Measurements from ENCODE around the gene ADARB2. TPM values are rescaled to one million over a fixed set of nuclear protein-coding genes. Genes with fewer than 3 reads are reported as not detected.
"Not testable (repeated sequence)": the region's sequence is repeated elsewhere in the genome, so short reads cannot be mapped to it uniquely, and the experiment has no call there.

The ADARB2 gene
- not detected for total RNA-seq

DNA sequence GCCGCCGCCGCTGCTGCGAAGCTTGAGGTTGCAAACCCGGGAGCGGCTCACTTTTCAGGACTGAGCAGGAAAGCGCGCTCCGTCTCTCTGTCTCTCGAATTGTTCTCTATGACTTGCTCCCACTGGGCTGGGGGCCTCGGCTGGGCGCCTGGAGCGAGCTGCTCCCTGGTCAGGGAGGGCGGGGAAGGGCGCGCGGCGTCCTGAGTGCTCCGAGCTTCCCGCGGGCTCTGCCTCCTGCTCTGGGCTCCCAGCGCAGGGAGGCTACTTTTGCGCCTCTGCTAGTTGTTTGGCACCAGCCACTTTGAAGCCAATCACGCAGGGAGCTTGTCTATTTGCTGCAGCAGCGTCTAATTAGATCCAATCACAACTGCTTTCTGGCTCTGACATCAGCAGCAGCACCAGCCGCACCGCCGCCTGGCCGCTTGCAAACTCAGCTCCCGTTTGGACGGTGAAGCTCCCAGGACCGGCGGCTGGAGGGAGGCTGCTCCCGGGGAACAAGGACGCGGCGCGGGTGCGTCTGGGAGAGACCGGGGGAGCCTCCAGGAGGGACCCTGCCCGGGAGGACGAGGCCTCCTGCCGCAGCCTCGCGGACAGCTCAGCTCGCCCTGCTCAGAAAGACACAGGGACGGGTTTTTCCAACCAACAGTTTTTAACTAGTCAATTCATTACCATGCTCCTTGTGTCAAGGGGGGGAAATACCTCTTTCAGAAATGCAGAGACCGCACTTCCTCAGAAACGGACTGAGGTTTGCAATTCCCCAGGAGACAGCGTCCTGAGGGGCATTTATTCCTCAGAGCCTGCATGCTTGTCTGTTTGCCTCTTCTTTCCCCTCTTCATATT is at the start of gene ADARB2:
ADARB2 (minus strand) TSS at position 304 of the 840 bp plus-strand sequence.
- CTCF ChIA-PET: no interaction called here
- POLR2A ChIA-PET: no interaction called here

DNA sequence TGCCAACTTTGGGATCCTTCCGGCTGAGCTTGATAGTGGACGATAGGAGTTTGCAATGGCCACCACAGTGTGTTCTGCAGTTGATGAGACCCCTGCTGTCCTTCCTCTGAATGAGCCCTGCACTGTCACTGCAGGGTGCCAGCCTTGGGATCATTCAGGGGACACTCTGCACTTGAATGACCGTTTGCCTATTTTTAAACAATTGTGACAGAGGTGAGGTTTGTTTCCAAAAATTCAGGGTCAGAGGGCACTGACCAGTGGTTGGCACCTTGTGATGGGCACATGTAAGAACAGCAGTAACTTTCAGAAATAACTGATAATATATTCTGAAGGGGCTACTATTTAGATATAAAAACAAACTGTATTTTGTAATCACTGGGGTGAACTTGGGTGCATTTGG is 48.5 kb upstream of the ADARB2 start:
- ChIA-PET POLR2A (no interaction called here), CTCF (no interaction called here)

GRCh38 chr10:1782841-1783240 is 45.5 kb upstream of the ADARB2 start:
- POLR2A ChIA-PET: no interaction called here
- CTCF ChIA-PET: no interaction called here

DNA sequence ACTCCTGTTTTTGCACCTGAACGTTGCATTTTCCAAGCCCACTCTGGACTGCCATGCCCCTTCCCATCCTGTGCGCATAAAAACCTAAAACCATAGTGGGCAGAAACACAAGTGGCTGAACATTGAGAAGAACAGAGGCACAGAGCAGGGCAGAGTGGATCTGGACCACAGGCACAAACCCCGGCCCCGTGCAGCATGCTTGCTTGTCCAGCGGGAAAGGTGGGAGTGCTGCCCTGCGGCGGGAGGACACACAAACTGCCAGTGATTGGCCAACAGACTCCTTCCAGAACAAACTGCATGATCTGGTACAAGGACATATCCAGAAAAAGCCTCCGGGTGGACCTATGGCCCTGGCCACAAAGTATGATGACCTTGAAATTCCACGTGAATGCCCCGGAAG is 42.5 kb upstream of the ADARB2 start:
- ChIA-PET CTCF (no interaction called here), POLR2A (no interaction called here)

DNA sequence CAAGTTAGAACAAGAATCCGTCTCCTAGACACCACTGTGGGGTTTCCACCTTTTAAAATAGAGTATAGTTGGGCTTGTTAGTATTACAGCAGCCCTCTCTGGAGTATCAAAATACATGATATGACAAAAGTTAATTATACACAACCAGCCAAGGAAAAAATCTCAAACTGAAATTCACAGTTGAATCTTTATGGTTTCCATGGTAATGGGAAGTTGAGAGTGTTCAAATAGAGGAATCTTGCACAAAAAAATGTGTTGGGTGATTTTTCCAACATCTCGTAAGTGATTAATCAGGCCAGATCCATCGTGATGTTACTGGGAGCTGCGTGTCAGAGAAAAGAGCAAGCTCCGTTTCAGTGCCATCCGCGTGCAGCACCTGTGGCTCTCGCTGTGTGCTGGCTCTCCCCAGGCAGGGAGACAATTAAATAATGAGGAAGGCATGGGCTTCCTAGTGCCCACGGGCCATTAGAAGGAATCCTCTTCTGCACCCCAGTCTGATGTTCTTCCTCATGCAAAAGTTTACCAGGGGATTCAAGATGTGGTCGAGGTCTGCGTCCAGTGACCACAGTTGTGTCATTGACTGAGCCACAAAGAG is 41.1 kb upstream of the ADARB2 start:
- ChIA-PET CTCF (no interaction called here), POLR2A (no interaction called here)

GRCh38 chr10:1776127-1776662 is 38.9 kb upstream of the ADARB2 start:
- POLR2A ChIA-PET: no interaction called here
- CTCF ChIA-PET: interaction anchor here (0.6 kb wide), 1 partner anchor 1299 kb away, joined by 4 read pairs; no protein-coding TSS in a partner anchor

DNA sequence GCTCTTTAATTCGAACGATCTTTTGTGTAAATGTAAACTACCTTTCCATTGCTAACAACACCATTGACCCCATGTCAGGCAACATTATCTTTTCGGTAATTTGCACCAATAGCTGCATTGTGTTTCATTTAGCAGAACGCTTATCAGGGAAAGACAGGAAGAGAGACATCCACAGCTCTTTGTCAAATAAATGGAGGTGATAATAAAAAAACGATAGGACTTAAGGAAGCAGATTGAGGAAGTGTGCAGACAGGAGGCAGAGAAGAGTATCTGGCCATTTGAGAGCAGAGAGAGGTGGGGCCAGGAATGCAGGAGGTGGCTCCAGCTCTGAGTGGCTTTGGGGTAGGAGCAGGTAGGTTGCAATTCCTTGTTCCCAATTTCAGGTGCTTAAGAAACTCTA is 37.5 kb upstream of the ADARB2 start:
- POLR2A ChIA-PET: no interaction called here
- CTCF ChIA-PET: no interaction called here

GRCh38 chr10:1773204-1773603 is 35.9 kb upstream of the ADARB2 start:
- CTCF ChIA-PET, POLR2A ChIA-PET: not testable (repeated sequence)

- CTCF ChIA-PET: no interaction called here
- POLR2A ChIA-PET: no interaction called here
Measured at GRCh38 chr10:1766049-1766448, 28.7 kb upstream of the ADARB2 start.

DNA sequence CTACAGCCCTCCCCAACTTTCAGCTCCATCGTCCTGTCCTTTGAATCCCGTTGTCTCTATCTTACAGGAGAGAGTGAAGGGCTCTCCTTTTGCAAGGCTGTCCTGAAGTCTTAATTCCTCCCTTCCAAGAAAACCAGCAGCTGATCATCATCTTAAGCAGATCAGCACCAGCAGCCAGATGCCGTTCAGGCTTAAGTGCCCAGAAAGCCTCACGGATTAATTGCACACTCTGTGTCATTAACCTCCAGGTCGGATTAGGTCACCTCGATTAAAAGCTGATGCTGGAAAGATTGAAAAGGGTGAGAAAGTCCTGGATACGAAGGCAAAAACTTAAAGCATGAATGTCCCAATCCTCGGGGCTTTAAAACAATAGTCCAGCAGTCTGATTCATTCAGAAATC is 24.8 kb upstream of the ADARB2 start:
- ChIA-PET POLR2A (no interaction called here), CTCF (no interaction called here)

DNA sequence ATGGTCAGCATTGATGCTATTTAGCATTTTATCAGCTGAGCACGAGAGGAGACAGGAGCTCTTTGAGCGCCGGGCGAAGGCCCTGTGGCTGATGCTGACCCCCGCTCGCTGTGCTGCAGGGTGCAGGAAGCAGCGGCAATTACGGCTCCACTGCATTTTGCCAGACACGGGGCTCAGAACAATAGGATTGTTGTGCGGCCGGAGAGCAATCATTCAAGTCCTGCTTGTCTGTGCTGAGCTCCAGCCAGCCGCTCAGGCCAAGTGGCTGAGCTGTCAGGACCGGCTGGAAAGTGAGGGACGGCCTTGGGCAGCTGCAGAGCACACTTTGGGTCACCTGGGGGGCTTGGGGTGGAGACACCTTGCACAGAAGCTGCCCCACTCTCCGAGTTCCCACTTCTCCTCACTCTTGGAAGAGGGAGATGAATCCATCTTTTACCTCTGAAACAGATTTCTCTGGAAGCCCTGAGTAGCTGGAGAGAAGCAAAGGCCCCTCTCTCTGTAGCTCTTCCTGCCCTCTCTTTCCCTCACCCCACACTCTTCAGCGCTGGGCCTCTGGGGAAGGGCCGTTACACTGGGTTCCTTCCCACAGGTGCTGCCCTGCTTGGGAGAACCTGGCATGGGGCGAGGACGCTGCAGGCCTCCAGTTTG is 17.3 kb upstream of the ADARB2 start:
- CTCF ChIA-PET: no interaction called here
- POLR2A ChIA-PET: no interaction called here

DNA sequence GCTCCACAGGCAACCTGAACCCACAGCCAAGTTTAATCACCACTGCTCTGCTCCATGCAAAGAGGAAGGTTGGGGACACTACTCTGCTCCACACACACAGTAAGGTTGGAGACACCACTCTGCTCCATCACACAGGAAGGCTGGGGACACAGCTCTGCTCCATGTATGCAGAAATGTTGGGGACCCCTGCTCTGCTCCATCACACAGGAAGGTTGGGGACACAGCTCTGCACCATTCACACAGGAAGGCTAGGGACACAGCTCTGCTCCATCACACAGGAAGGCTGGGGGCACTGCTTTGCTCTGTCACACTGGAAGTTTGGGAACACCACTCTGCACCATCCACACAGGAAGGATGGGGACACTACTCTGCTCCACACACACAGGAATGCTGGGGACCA is 14.8 kb upstream of the ADARB2 start:
- CTCF ChIA-PET: interaction anchor here (0.6 kb wide), 1 partner anchor 677 kb away, joined by 3 read pairs; no protein-coding TSS in a partner anchor
- POLR2A ChIA-PET: no interaction called here

- ChIA-PET CTCF (interaction anchor here (0.6 kb wide), 1 partner anchor 855 kb away, joined by 3 read pairs; no protein-coding TSS in a partner anchor), POLR2A (no interaction called here)
Measured at GRCh38 chr10:1747590-1748157, 10.3 kb upstream of the ADARB2 start.

GRCh38 chr10:1746796-1747195 is 9.5 kb upstream of the ADARB2 start:
- CTCF ChIA-PET: no interaction called here
- POLR2A ChIA-PET: no interaction called here

- CTCF ChIA-PET: no interaction called here
- POLR2A ChIA-PET: no interaction called here
Measured at GRCh38 chr10:1745780-1746456, 8.6 kb upstream of the ADARB2 start.

DNA sequence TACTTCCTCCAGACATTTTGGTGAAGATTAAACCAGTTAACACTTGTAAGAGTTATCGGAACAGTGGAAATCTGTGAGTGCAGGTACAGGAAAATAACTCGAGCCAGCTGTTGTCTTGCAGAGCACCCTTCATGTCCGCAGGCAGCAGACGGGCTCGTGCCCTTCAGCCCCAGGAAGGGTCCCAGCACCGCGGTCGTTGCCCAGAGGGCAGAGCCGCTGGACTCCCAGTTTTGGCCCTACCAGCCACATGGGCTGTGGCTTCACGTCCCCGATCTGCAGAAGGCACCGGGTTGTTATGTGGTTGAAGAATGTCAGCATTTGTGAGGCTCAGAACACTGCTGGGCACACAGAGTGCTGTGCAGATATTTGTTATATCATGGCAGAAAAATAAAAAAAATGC is 7.2 kb upstream of the ADARB2 start:
- ChIA-PET POLR2A (no interaction called here), CTCF (no interaction called here)

DNA sequence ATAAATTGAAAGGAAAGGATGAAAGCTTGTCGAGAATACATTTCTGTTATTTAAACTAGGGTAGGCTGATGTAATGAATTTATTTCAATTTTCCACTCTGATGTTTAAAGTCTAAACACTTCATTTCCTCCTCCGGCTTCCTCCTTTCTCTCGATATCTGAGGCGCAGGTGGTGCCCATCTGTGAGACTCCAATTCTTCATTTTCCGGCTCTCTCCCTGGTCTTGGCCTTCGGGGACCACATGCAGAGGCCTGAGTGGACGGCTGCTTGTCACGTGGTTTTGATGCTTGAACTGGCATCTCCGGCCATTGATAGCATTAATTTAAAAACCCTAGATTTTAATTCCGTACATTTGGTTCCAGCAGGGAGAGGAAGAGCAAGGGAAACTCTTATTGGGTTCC is 5.8 kb upstream of the ADARB2 start:
- ChIA-PET POLR2A (no interaction called here), CTCF (no interaction called here)

DNA sequence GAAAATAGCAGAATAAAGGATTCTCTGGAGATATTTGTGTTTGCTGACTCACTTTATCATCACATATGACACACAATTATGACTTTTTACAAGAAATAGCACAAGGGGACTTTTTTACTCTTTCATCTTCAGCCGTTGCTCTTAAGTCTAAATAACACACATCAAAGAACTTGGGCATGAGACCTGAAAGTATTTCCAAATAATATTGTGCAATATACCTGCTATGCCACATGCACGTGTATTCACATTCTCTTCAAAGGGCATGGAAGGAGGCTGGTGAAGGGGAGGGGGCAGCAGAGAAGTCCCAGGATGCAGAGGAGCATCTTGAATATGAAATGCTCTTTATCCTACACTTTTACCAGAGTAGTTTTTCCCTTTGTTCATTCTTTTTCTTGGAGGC is 4.1 kb upstream of the ADARB2 start:
- ChIA-PET CTCF (no interaction called here), POLR2A (no interaction called here)

GRCh38 chr10:1739751-1740150 is 2.4 kb upstream of the ADARB2 start:
- ChIA-PET CTCF (no interaction called here), POLR2A (no interaction called here)

GRCh38 chr10:1738950-1739349 is 1.6 kb upstream of the ADARB2 start:
- POLR2A ChIA-PET: no interaction called here

GRCh38 chr10:1736972-1737221 is 428 bp downstream of the ADARB2 start:
- CTCF ChIA-PET: no interaction called here
- POLR2A ChIA-PET: no interaction called here

More at GRCh38 chr10:1738950-1739349, 1.6 kb upstream of the ADARB2 start:
- CTCF ChIA-PET: no interaction called here

Measured in activated CD8-positive, alpha-beta memory T cell treated with anti-CD3 and anti-CD28 coated beads for 36 hours (primary cell).